RWPE1 (cell line): ENCODE data around the gene KCNK2.

Experiments
- CTCF ChIA-PET: fragments of 350-600 bp; sonication (Branson Sonifier 250); formaldehyde crosslinking; extraction: SDS; loops from one replicate; lab custom pipeline; 2021; lab: Yijun Ruan, JAX
- POLR2A ChIA-PET: fragments of 400-600 bp; formaldehyde crosslinking; extraction: SDS; loops from one replicate; lab custom pipeline; 2020; ENCODE audit warnings: antibody characterized with exemption; ENCODE audit not compliant: low non-redundant PET; lab: Yijun Ruan, JAX
- DNase-seq: peaks from one replicate; pipeline ENCODE4 v3.0.0; 2012; ENCODE audit warnings: low spot score
- H3K27ac ChIP-seq: fragments of 450-650 bp; 2 replicates; pipeline ENCODE4 v1.5.1; 2017
- CTCF ChIP-seq: fragments of 450-650 bp; conservative IDR thresholded peaks from 2 replicates; pipeline ENCODE4 v1.5.1; 2017; ENCODE audit warnings: low read depth, mild to moderate bottlenecking

Gene KCNK2

DNA sequence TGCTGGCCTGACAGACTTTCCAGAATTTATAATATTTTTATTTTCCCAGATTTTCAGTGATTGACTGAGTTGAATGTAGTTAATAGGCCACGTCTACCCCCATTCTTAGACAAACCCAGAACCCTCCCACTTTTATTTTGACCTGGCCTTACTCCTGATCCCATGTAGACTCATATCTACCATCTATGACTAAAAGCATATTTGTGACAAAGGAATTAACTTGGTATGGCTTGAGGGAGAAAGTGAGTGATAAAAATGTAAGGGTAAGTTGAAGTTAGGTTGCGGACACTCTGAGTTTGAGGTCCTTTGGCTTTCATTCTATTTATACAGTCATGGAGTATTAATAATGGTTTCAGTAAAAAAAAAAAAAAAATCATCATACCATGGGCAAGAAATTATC lies 168.4 kb downstream of the KCNK2 start:
- H3K27ac ChIP-seq = no peak overlapping the region
- ChIA-PET CTCF (no interaction called here), POLR2A (no interaction called here)
- DNase-seq = no peak
- no peak for TF ChIP-seq CTCF

- TF ChIP-seq CTCF = no peak
- ChIA-PET CTCF (no interaction called here), POLR2A (no interaction called here)
- no peak overlapping the region for H3K27ac ChIP-seq
- no peak for DNase-seq
Observed at GRCh38 chr1:215251428-215251827, 168.9 kb downstream of the KCNK2 start.

GRCh38 chr1:215252164-215252563 lies 169.6 kb downstream of the KCNK2 start:
- no peak overlapping the region for H3K27ac ChIP-seq
- CTCF ChIA-PET = no interaction called here
- DNase-seq = no peak
- TF ChIP-seq CTCF = no peak
- POLR2A ChIA-PET = no interaction called here

DNA sequence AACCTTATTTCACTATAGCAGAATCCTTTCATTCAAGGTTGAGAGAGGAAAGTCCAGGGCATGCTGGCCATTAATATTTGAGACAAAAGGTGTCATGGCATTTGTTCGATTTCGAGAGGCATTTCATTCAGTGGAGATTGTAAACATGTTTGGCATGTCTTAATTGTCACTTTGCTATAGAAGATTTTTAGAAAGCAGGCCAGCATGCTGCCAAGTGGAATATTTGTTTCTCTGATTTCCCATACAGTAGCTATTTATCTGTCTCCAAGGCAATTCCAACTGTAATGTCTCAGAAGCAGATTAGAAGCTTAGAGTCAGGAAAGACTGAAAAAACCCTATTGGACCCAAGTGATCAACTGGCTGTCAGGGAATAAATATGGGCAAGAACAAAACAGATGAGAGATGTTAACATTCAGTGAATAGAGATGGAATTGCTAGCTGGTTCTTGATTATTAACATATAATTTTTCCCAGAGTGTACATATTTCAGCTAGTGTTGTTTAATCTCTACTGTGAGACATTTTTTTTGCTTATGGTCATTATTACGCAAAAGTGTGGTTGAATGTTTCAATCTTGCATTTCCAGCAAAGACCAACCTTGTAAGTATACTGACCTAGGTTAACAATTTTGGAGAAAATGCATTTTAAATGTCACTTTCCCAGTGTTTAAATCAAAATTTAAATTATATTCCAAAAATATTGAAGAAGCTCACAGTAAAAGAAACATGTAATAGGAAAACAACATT lies 174.6 kb downstream of the KCNK2 start:
- H3K27ac ChIP-seq = no peak overlapping the region
- no peak for TF ChIP-seq CTCF
- POLR2A ChIA-PET = no interaction called here
- CTCF ChIA-PET = interaction anchor here (0.6 kb wide), 1 partner anchor 11 kb away, joined by 3 read pairs; no protein-coding TSS in a partner anchor
- DNase-seq = no peak

GRCh38 chr1:215260711-215261110 lies 178.2 kb downstream of the KCNK2 start:
- DNase-seq = no peak
- POLR2A ChIA-PET = no interaction called here
- TF ChIP-seq CTCF = no peak
- CTCF ChIA-PET = no interaction called here
- H3K27ac ChIP-seq = no peak overlapping the region

DNA sequence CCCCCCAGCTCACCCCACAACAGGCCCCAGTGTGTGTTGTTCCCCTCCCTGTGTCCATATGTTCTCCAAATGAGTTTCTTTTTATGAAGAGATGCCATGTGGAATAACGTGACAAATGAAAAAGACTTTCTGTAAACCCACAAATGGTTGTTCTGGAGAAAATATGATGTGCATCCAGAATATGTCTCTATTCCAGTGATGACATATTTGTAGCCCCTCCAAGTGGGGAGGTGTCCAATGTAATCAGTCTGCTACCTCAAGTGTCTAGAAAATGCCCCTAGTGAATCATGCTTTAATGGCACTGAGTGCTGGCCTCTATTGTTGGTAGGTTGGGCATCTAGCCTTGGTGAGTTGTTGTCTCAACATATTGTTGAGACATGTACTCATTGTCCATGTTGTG lies 179.6 kb downstream of the KCNK2 start:
- TF ChIP-seq CTCF = no peak
- ChIA-PET CTCF (no interaction called here), POLR2A (no interaction called here)
- no peak for DNase-seq
- no peak overlapping the region for H3K27ac ChIP-seq
